Spleen (tissue), 7 donors: ENCODE results near the gene ZNF326.

Experiments used
- POLR2AphosphoS5 ChIP-seq, 3 donors: sonication (generic); formaldehyde crosslinking; IDR thresholded peaks; one replicate each; pipeline ENCODE4 v1.5.1; 2017; ENCODE audit warnings: antibody characterized with exemption in 3 of 3
- TF ChIP-seq, protein P1 (sequence below), 11 experiments: fragments of 200-600 bp in 7 of 11; fragments of 450-650 bp in 4 of 11; sonication (generic) in 4 of 11; IDR thresholded peaks in 8 of 11; conservative IDR thresholded peaks in 3 of 11; 1 replicate in 7 of 11; 2 replicates in 4 of 11; pipeline versions ENCODE4 v1.4.0 to v1.8.0; 2016 to 2021; ENCODE audit warnings: antibody characterized with exemption in 11 of 11, inconsistent platforms in 4 of 11, mild to moderate bottlenecking in 1 of 11
- donor health status: DM: no; HTN: no; CAD: no; lungs with moderate emphysema.
- donor health status: DM: no; HTN: no; CAD: no.
- donor health status: DM: no; HTN: no; CAD: no.

DNA sequence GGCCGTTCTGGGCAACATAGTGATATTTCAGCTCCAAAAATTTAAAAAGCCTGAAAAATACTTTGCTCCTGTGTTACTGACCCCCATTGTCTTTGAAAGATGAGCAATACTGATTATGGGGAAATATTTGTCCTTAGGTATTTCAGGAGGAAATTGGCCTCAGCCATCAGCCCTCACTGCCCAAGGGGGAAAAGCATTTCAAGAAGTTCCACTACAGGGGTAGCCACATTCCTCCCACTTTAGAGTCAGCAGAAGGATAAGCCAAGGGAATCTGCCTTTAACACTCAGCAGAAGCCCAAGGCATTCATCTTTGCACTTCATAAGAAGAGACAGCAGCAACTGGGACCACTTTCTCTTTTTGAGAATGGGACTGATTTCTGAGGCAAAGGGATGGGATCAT lies 40.5 kb upstream of the ZNF326 start:
- TF ChIP-seq, protein P1, sequence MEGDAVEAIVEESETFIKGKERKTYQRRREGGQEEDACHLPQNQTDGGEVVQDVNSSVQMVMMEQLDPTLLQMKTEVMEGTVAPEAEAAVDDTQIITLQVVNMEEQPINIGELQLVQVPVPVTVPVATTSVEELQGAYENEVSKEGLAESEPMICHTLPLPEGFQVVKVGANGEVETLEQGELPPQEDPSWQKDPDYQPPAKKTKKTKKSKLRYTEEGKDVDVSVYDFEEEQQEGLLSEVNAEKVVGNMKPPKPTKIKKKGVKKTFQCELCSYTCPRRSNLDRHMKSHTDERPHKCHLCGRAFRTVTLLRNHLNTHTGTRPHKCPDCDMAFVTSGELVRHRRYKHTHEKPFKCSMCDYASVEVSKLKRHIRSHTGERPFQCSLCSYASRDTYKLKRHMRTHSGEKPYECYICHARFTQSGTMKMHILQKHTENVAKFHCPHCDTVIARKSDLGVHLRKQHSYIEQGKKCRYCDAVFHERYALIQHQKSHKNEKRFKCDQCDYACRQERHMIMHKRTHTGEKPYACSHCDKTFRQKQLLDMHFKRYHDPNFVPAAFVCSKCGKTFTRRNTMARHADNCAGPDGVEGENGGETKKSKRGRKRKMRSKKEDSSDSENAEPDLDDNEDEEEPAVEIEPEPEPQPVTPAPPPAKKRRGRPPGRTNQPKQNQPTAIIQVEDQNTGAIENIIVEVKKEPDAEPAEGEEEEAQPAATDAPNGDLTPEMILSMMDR (IDR thresholded peaks at IDR 0.05 in 8 of 11, conservative IDR thresholded peaks at IDR 0.05 in 3 of 11): no peak
- no peak for TF ChIP-seq POLR2AphosphoS5 (IDR thresholded peaks at IDR 0.05)
